GM12892 (cell line): ENCODE results near the gene CHTF8.
A peak's percentile ranks its signal among the peaks of the same experiment; 100 is the strongest.

Source experiments
- DNase-seq: peaks from one replicate; pipeline ENCODE4 v3.0.0; 2011; ENCODE audit not compliant: insufficient read length
- FAIRE-seq: peaks from 2 replicates; lab custom pipeline; 2011; peaks lifted over from hg19 to GRCh38; lab: Jason Lieb, UNC
- POLR2A ChIP-seq: IDR thresholded peaks from 2 replicates; pipeline ENCODE4 v1.6.1; 2011; ENCODE audit warnings: low read depth, low read length, control low read depth
- POLR2AphosphoS5 ChIP-seq: IDR thresholded peaks from 2 replicates; pipeline ENCODE4 v1.6.1; 2011; ENCODE audit warnings: low read depth, low read length, control low read depth
- TAF1 ChIP-seq: IDR thresholded peaks from 2 replicates; pipeline ENCODE4 v1.6.1; 2011; ENCODE audit warnings: low read depth, mild to moderate bottlenecking, control low read depth, low read length, borderline replicate concordance

CHTF8 gene

GRCh38 chr16:69118468-69118867, 13.9 kb downstream of the CHTF8 start:
- TF ChIP-seq POLR2AphosphoS5 (no peak), TAF1 (no peak), POLR2A (no peak)
- DNase-seq (no peak), FAIRE-seq (no peak)

- no peak for FAIRE-seq
- TF ChIP-seq TAF1 (no peak), POLR2AphosphoS5 (no peak), POLR2A (no peak)
- DNase-seq, result no peak
These were observed 15.5 kb downstream of the CHTF8 start for GRCh38 chr16:69116906-69117305.

GRCh38 chr16:69116256-69116875, 16.0 kb downstream of the CHTF8 start:
- TF ChIP-seq POLR2AphosphoS5 (no peak), TAF1 (no peak), POLR2A (no peak)
- no peak for FAIRE-seq
- DNase-seq, result no peak

GRCh38 chr16:69115837-69116236, 16.6 kb downstream of the CHTF8 start:
- FAIRE-seq (no peak), DNase-seq (no peak)
- TF ChIP-seq POLR2AphosphoS5 (no peak), POLR2A (no peak), TAF1 (no peak)

GRCh38 chr16:69115361-69115760, 17.0 kb downstream of the CHTF8 start:
- no peak for TF ChIP-seq POLR2AphosphoS5
- TF ChIP-seq POLR2A, result no peak
- no peak for TF ChIP-seq TAF1
- DNase-seq, result no peak
- no peak for FAIRE-seq

GRCh38 chr16:69114976-69115355, 17.4 kb downstream of the CHTF8 start:
- FAIRE-seq (no peak), DNase-seq (no peak)
- no peak for TF ChIP-seq POLR2AphosphoS5

GRCh38 chr16:69114346-69114975, 17.9 kb downstream of the CHTF8 start:
- FAIRE-seq, result no peak
- DNase-seq, result no peak
- TF ChIP-seq POLR2AphosphoS5 (no peak), TAF1 (no peak), POLR2A (no peak)

GRCh38 chr16:69113216-69113615, 19.2 kb downstream of the CHTF8 start:
- TF ChIP-seq POLR2A (no peak), POLR2AphosphoS5 (no peak), TAF1 (no peak)
- DNase-seq (no peak), FAIRE-seq (no peak)

GRCh38 chr16:69112285-69113129, 19.9 kb downstream of the CHTF8 start:
- peak; percentile 83 for DNase-seq
- no peak for FAIRE-seq
- TF ChIP-seq POLR2A (no peak), POLR2AphosphoS5 (no peak), TAF1 (no peak)

GRCh38 chr16:69111876-69112230, 20.5 kb downstream of the CHTF8 start:
- no peak for FAIRE-seq

GRCh38 chr16:69111216-69111875, 21.0 kb downstream of the CHTF8 start:
- FAIRE-seq, result no peak
- DNase-seq, result no peak
- TF ChIP-seq TAF1 (no peak), POLR2AphosphoS5 (no peak), POLR2A (no peak)

More at GRCh38 chr16:69111876-69112230, 20.5 kb downstream of the CHTF8 start:
- TF ChIP-seq TAF1 (no peak), POLR2A (no peak), POLR2AphosphoS5 (no peak)
- DNase-seq, result no peak
